GM21825 (cell line): ENCODE results near the gene CACNA1A.

ENCODE experiments used
- ATAC-seq: cut with Tn5 transposase; IDR thresholded peaks from one replicate; pipeline ENCODE4 v1.9.1; 2021; ENCODE audit warnings: mild to moderate bottlenecking, moderate library complexity; ENCODE audit not compliant: unreplicated experiment

CACNA1A gene

GRCh38 chr19:13315495-13315894 is 190.8 kb downstream of the CACNA1A start:
- ATAC-seq: no peak

- ATAC-seq: no peak
Measured at GRCh38 chr19:13314761-13315160, 191.5 kb downstream of the CACNA1A start.

GRCh38 chr19:13313875-13314274 is 192.4 kb downstream of the CACNA1A start:
- ATAC-seq: no peak

DNA sequence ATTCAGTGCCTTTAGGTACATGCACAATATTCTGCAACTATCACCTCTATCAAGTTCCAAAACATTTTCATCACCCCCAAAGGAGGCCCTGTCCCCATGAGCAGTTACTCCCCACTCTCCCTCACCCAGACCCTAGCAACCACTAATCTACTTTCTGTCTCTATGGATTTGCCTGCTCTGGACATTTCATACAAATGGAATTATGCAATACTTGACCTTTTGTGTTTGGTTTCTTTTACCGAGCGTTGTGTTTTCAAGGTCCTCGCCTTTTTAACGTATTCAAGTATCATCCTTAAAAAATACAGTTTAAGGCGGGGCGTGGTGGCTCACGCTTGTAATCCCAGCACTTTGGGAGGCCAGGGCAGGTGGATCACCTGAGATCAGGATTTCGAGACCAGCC is 196.4 kb downstream of the CACNA1A start:
- ATAC-seq: no peak

DNA sequence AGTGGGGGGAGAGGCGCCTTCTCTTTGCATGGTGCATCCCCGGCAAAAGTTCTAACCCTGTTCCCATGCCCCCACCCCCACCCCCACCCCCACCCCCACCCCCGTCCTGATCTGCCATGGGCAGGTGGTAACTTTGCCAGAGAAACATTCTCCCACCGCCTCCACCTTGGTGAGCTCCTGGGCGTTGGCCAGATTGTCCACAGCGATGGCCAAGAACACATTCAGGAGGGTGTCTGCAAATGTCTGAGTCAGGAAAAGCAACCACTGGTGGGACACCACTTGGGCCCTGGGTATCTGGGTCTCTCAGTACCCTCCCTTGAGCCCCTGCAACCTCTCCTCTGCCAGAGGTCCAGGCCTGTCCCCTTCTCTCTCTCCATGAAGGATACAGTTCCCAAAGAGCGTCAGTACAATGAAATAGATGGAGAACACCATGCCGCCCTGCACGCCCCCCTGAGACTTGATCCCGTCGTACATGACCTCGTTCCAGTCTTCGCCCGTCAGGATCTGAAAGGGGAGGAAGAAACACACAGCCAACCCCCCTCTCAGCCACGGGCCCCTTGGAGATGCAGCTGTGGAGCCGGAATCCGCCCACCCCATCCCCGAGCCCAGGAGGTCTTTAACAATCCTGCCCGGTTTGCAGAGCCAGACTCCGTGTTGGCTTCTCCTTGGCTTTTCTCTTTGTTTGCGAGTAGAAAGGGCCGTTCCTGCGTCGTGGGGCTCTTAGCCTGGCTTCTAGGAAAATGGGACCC is 202.7 kb downstream of the CACNA1A start:
- ATAC-seq: no peak

DNA sequence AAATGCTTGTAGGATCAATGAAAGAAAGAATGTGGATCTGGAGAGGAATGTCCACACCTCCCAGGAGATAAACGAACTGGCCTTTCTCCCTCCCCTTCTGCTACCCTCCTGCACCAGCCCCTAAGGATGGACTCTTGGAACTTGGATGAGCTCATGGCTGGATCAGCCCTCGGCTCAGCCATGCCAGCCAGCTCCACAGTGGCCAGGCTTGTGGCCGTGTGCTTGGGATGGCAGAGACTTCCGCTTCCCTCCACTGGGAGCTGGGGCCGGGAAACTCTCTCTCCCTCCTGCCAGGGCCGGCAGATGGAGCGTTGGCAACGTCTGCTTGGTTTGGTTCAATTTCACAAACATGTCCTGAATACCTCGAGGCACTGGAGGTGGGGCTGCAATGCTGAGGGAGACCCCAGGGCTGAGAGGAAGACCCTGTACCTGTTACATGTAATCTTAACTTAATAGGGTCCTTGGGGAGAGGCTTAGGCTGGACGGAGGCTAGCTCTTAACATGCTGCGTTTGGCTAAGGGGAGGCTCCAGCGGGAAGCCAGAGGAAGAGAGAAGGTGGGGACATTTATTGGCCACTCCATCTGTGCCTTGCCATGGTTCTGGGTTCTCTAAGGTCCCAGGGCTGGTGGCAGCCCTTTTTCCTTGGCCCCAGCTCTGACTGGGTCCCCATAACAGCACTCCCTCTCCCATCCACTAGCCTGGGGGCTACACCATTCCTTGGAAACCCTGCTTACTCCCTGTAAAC is 203.6 kb downstream of the CACNA1A start:
- no peak for ATAC-seq

DNA sequence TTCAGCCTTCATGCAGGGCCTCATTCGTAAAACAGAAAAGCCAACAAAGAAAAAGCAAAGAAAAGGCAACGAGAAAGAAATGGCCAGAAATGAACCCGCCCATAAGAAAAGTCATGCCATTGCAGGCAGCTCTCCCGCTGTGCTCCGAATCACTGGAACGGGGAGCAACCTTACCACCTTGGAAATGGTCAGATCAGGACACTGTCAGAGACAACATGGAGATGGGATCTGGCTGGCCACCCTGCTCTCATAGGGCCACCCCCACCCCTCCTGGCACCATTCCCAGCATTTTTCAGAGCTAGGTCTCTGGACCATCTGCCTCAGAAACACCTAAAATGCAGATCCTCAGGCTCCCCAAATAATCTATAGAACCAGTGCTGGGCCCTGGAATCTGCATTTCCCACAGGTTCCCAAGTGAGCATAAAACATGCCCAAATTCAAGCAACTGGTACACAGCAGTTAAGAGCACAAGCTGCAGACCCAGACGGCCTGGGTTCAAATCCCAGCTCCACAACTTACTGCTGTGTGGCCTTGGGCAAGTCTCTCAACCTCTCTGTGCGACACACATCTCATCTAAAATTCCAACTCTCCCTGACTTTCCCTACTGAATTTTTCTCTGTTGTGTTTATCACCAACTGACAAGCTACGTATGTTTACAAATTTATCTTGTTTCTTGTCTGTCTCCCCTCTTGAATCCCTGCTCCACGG is 204.5 kb downstream of the CACNA1A start:
- no peak for ATAC-seq

DNA sequence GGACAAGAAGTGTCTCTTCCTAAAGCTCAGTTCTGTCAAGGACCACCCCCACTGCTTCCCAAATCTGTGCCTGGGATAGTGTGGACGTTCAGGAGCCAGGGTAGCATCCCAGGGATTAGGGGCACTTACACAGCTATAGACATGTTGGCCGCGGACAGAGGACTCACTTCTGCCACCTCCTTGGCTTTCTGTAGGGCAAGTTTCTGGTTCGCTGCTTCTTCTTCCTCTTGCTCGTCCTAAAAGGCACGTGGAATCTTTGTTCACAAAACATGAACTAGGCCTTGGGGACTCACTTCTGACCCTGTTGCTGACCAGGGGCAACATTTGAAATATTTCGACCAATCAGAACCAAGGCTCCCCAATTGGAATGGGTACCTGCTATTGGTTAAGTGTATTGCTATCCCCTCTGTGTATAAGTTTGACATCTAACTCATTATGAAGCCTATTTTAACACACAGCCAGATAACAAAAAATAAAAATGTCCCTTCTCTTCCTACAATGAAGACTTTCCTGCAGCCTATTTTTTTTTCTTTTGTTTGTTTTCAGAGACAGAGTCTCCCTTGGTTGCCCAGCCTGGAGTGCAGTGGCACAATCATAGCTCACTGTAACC is 205.8 kb downstream of the CACNA1A start:
- ATAC-seq: no peak

DNA sequence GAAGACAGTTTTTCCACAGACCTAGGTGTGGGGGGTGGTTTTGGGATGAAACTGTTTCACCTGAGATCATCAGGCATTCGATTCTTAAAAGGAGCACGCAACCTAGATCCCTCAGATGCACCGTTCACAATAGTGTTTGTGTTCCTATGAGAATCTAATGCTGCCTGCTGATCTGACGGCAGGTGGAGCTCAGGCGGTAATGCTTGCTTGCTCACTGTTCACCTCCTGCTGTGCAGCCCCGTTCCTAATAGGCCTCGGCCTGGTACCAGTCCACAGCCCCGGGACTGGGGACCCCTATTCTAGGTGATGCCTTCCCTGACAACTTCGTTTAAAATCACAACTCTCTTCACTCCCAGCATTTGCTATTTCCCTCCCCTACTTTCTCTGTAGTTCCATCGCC is 206.4 kb downstream of the CACNA1A start:
- ATAC-seq: no peak

DNA sequence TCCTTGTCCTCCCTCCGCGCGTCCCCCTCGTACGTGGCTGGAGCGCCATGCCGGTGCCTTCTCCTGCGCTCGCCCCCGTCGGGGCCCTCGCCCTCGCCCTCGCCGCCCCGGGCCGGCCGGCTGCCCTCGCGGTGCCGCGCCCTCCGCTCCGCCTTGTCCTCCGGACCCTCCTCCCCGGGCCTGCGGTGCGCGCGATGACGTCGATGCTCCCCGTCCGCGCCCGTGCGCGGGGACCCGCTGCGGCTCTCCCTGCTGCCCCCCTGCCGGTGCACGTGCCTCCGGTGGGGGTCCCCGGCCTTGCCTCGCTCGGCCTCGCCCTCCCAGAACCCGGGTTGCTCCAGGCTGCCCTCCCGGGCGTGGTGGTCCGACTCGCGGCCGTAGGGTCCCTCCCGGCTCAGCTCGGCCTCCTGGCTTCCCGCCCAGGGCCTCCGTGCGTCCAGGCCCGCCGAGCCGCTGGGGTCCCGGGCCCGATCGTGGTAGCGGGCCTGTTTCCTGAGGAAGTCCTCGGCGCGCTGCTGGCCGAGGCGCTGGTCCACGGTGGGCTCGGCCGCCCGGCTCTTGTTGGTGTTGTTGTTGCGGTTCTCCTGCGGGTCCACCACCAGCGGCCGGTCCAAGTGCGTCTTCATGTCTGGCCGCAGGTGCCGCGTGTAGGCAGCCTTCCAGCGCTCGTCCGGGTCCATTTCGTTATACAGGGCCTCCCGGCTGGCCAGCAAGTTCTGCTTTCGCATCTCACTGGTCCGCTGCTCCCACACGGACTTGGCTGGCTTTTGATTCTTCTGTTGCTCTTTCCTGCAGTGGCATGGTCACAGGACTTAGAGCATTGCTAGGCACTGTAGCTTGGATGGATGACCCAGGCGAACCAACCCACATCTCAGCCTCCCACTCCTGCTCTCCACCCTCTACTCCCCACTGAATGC is 207.5 kb downstream of the CACNA1A start:
- no peak for ATAC-seq

- ATAC-seq: no peak
Measured at GRCh38 chr19:13297023-13297422, 209.3 kb downstream of the CACNA1A start.

DNA sequence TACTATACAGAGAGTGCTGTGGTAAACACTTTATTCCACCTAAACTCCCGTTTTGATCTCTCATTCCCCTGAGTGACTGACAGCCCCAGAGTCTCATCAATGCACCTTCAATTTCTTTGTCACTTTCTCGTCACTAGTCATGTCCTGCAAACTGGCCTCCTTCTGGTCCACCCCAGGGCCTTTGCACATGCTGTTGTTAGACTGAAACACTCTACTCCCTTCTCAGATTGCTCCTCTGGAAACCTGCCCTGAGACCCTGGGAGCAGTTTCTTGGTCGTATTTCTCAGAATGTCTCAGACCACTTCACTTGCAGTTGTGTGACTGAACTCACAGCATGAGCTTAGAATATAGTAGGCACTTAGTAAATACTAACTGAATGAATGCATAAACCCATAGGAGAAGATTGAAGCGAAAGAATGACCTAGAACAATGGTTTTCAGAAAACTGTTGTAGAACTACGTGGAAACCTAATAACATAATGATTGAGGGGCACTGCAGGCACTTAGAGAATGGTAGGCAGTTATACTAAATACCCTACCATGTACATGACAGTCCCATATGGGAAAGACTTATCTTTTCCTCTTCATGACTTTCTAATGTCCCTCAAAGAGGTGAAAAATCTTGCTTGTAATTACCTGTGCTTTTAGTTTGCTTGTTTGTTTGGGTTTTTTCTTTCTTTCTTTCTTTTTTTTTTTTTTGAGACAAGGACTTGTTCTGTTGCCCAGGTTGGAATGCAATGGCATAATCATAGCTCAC is 211.3 kb downstream of the CACNA1A start:
- no peak for ATAC-seq

DNA sequence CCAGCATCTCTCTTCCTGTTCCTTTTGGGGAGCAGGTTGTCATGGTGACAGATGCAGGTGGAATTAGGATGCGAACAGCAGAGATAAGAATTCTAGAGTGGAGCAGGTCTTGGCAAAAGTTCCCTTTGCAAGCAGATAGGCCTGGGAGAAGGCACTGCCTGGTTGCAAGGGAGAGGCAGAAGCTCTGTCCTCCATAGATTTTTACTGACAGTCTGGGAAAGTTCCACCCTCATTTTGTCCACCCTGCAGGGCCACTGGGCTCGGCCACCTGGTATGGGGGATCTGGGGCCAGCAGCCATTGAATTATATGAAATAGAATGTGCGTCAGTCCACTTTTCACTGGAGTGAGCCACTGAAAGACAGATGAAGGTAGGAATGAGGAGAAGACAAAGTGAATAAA is 214.4 kb downstream of the CACNA1A start:
- ATAC-seq: no peak

GRCh38 chr19:13290741-13291140 is 215.5 kb downstream of the CACNA1A start:
- ATAC-seq: no peak

GRCh38 chr19:13289295-13289694 is 217.0 kb downstream of the CACNA1A start:
- ATAC-seq: no peak

- no peak for ATAC-seq
Measured at GRCh38 chr19:13286195-13286985, 219.9 kb downstream of the CACNA1A start.

- no peak for ATAC-seq
Measured at GRCh38 chr19:13284929-13285928, 221.1 kb downstream of the CACNA1A start.

GRCh38 chr19:13283871-13284270 is 222.4 kb downstream of the CACNA1A start:
- no peak for ATAC-seq
